GM19397 (cell line): ENCODE data around the gene ULBP3.
"Not testable (repeated sequence)": the region's sequence is repeated elsewhere in the genome, so short reads cannot be mapped to it uniquely, and the experiment has no call there.

Experiments used
- ATAC-seq: cut with Tn5 transposase; IDR thresholded peaks from one replicate; pipeline ENCODE4 v1.9.1; 2021; ENCODE audit warnings: mild to moderate bottlenecking, moderate library complexity; ENCODE audit not compliant: unreplicated experiment

Gene ULBP3

GRCh38 chr6:150076196-150076893 is 7.4 kb upstream of the ULBP3 start:
- ATAC-seq = no peak

DNA sequence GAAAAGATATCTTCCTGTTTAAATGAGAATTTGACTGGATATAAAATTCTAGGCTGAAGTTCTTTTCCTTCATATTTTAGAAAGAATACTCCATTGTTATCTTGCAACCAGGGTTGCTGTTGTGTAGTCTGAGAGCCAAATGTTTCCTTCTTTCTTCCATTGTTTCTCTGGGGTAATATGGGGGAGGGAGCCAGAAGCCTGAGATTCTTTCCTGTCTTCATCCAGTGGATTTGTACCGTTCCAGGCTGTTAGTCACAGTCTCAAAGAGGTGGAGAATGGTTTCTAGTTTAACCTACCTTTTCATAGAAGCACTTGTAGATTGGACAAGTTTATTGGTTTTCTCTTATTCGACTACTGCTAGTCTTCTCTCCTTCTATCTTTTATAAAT is 6.1 kb upstream of the ULBP3 start:
- no peak for ATAC-seq

DNA sequence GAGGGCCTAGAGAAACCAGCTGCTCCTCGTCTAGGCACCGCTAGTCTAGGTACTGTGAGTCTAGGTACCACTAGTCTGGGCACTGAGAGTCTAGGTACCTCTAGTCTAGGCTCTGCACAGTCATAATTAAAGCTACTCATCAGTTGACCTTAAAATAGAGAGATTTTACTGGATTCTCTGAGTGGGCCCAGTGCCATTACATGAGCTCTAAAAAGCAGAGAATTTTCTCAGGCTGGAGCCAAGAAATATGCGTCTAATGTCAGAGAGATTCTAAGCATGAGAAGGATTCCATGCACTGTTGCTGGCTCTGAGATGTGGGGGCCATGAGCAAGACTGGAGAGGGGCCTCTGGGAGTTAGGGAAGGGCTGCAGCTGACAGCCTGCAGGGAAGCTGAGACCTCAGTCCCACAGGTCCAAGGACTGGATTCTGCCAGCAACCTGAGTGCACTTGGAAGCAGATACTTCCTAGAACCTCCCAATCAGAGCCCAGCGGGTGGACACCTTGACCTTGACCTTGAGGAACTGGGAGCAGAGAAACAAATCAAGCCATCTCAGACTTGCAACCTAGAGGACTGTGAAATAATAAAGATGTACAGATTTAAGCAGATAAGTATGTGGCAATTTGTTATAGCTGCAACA is 5.6 kb upstream of the ULBP3 start:
- not testable (repeated sequence) for ATAC-seq

- no peak for ATAC-seq
Measured at GRCh38 chr6:150072201-150072600, 3.3 kb upstream of the ULBP3 start.

GRCh38 chr6:150070236-150070818 is 1.4 kb upstream of the ULBP3 start:
- ATAC-seq = no peak

GRCh38 chr6:150069706-150070105 is 785 bp upstream of the ULBP3 start:
- no peak for ATAC-seq

GRCh38 chr6:150068151-150068550 is 770 bp downstream of the ULBP3 start:
- ATAC-seq = no peak

- ATAC-seq = no peak
Measured at GRCh38 chr6:150065083-150065482, 3.8 kb downstream of the ULBP3 start.

- ATAC-seq = no peak
Measured at GRCh38 chr6:150063640-150064039, 5.3 kb downstream of the ULBP3 start.

DNA sequence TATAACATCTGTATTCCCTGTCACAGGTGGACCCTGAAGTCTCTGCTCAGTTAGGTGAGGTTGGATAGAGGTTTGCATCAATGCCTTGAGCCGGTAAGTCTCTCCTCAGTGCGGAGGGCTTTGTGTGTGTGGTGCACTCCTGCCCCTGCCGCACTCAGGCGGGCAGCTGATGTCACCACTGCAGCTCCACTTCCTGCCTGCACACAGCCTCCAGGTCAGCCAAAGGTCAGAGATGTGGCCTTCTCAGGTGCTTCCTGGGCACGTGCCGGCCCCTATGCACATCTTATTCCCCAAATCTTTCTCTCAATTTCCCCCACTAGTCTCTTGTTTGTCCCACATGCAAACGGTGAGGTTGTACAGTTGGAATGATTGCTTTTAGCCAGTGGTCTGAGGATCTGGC is 8.9 kb downstream of the ULBP3 start:
- not testable (repeated sequence) for ATAC-seq

DNA sequence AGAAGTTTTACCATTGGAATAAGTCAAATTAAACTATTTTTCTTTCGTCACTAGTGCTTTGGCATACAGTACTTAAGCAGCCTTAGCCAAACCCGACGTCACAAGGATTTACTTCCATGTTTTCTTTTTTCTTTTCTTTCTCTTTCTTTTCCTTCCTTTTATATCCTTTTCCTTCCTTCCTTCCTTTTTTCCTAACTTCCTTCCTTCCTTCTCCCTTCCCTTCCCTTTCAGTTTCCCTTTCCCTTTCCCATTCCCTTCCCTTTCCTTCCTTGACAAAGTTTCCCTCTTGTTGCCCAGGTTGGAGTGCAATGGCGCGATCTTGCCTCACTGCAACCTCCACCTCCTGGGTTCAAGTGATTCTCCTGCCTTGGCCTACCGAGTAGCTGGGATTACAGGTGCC is 9.9 kb downstream of the ULBP3 start:
- ATAC-seq = no peak

- no peak for ATAC-seq
Measured at GRCh38 chr6:150058231-150058792, 10.6 kb downstream of the ULBP3 start.

DNA sequence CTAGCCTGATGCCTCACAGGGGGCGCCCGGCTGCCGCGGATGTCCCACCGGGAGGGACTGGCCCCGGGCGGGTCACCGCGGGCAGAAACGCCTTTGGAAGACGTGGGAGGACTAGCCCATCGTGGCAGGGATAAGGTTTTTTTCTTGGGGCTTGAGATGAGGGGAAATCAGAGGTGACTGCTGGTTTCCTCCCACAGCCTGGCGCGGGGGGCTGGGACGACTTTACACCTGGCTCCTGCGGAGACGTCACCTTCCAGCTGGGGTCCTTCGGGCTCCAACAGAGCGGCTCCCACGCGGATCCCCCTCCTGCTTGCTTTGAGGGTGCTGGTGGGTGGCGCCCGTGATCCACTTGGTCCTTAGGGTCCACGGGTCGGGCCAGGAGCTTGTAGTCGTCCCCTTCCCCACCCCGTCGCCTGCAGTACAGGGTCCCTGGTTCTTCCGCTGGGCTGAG is 11.4 kb downstream of the ULBP3 start:
- no peak for ATAC-seq

DNA sequence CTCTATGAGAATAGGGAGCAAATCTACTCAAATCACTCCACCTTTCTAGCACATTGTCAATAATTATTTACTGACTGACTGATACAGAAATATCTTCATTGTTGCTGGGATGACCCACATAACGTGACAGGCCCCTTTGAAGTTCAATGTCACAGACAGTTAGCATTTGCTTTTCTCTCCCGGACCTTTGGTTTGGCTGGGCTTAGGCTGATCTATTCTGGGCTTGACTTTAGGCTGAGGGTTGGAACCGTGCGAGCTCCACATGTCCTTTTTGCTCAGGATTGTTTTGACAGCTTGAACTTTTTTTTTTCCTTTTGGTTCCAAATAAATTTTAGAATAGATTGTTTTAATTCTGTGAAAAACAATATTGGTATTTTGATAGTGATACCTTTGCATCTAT is 12.0 kb downstream of the ULBP3 start:
- ATAC-seq = no peak

- ATAC-seq = no peak
Measured at GRCh38 chr6:150056156-150056555, 12.8 kb downstream of the ULBP3 start.

DNA sequence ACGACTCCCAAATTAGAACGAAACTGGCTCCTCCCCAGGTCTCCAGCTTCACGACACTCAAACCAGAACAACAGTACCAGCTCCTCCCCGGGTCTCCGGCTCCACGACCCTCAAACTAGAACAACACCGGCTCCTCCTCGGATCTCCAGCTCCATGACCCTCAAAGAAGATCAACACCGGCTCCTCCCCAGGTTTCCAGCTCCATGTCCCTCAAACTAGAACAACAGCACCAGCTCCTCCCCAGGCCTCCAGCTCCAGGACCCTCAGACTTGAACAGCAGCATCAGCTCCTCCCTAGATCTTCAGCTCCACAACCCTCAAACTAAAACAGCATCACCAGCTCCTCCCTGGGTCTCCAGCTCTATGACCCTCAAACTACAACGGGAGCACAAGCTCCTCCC is 13.8 kb downstream of the ULBP3 start:
- no peak for ATAC-seq

DNA sequence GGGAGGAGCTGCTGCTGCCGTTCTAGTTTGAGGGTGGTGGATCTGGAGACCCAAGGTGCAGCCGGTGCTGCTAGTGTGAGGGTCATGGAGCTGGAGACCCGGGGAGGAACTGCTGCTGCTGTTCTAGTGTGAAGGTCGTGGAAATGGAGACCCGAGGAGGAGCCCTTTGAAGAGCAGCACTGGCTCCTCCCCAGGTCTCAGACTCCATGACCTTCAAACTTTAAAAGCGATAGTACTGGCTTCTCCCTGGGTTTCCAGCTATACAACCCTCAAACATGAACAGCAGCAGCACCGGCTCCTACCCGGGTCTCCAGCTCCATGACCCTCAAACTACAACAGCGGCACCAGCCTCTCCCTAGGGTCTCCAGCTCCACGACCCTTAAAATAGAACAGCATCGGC is 15.5 kb downstream of the ULBP3 start:
- no peak for ATAC-seq

GRCh38 chr6:150050846-150051245 is 18.1 kb downstream of the ULBP3 start:
- no peak for ATAC-seq

DNA sequence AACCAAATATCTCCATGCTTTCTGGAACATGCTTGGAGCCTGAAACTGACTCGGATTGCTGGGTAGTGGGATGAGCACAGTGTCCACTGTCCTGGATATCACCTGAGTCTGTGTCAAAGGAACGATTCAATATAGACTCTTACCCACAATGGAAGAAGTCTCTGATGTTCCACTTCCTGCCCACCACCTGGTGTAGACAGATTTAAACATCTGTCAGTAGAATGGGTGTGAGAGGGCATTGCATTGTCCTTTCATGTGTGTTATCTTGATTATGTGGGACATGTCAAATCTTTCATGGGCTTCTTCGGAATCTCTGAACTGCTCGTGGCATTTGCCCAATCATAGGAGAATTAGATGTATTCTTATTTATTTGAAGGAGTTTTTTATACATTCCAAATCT is 20.8 kb downstream of the ULBP3 start:
- ATAC-seq = no peak

GRCh38 chr6:150046943-150047342 is 22.0 kb downstream of the ULBP3 start:
- no peak for ATAC-seq

- no peak for ATAC-seq
Measured at GRCh38 chr6:150044621-150045145, 24.2 kb downstream of the ULBP3 start.
